GM19023 (cell line): ENCODE results near the gene RPS6KA1.
"Not testable (repeated sequence)": the region's sequence is repeated elsewhere in the genome, so short reads cannot be mapped to it uniquely, and the experiment has no call there.

Source experiments
- ATAC-seq: cut with Tn5 transposase; IDR thresholded peaks from one replicate; pipeline ENCODE4 v1.9.1; 2021; ENCODE audit warnings: mild to moderate bottlenecking, moderate library complexity; ENCODE audit not compliant: unreplicated experiment

RPS6KA1 gene

GRCh38 chr1:26553942-26554682 lies 24.6 kb downstream of the RPS6KA1 start:
- no peak for ATAC-seq

GRCh38 chr1:26554781-26555180 lies 25.2 kb downstream of the RPS6KA1 start:
- no peak for ATAC-seq

GRCh38 chr1:26555550-26555981 lies 26.0 kb downstream of the RPS6KA1 start:
- no peak for ATAC-seq

GRCh38 chr1:26556111-26556510 lies 26.6 kb downstream of the RPS6KA1 start:
- no peak for ATAC-seq

GRCh38 chr1:26557008-26557407 lies 27.4 kb downstream of the RPS6KA1 start:
- ATAC-seq, result no peak

GRCh38 chr1:26558685-26559048 lies 29.1 kb downstream of the RPS6KA1 start:
- no peak for ATAC-seq

- no peak for ATAC-seq
Observed at GRCh38 chr1:26560403-26560780, 30.8 kb downstream of the RPS6KA1 start.

- no peak for ATAC-seq
Observed at GRCh38 chr1:26570287-26570686, 40.7 kb downstream of the RPS6KA1 start.

- ATAC-seq, result no peak
Observed at GRCh38 chr1:26571381-26571780, 41.8 kb downstream of the RPS6KA1 start.

- no peak for ATAC-seq
Observed at GRCh38 chr1:26574018-26574417, 44.5 kb downstream of the RPS6KA1 start.

GRCh38 chr1:26574719-26575251 lies 45.2 kb downstream of the RPS6KA1 start:
- ATAC-seq, result no peak

GRCh38 chr1:26575348-26575747 lies 45.8 kb downstream of the RPS6KA1 start:
- ATAC-seq, result no peak

GRCh38 chr1:26578167-26578566 lies 48.6 kb downstream of the RPS6KA1 start:
- ATAC-seq, result no peak

- no peak for ATAC-seq
Observed at GRCh38 chr1:26579681-26580111, 50.1 kb downstream of the RPS6KA1 start.

GRCh38 chr1:26580116-26580515 lies 50.6 kb downstream of the RPS6KA1 start:
- no peak for ATAC-seq

- ATAC-seq, result no peak
Observed at GRCh38 chr1:26581287-26581651, 51.7 kb downstream of the RPS6KA1 start.

- ATAC-seq, result no peak
Observed at GRCh38 chr1:26582053-26582835, 52.7 kb downstream of the RPS6KA1 start.

- no peak for ATAC-seq
Observed at GRCh38 chr1:26582836-26583460, 53.4 kb downstream of the RPS6KA1 start.

GRCh38 chr1:26583646-26584485 lies 54.3 kb downstream of the RPS6KA1 start:
- ATAC-seq, result no peak

- not testable (repeated sequence) for ATAC-seq
Observed at GRCh38 chr1:26584588-26584987, 55.0 kb downstream of the RPS6KA1 start.

GRCh38 chr1:26585471-26585870 lies 55.9 kb downstream of the RPS6KA1 start:
- ATAC-seq, result no peak
